Colonic mucosa (tissue), 4 donors: ENCODE data around the gene AMBRA1. TPM values are rescaled to one million over a fixed set of nuclear protein-coding genes. Genes with fewer than 3 reads are reported as not detected.

Experiments
- DNase-seq: peaks from one replicate; pipeline ENCODE4 v3.0.0-alpha.2; 2020
- H3K27ac ChIP-seq: fragments of 200-600 bp; one replicate; pipeline ENCODE4 v1.8.0; 2021
- H3K27me3 ChIP-seq: fragments of 200-600 bp; one replicate; pipeline ENCODE4 v1.8.0; 2021
- H3K36me3 ChIP-seq: fragments of 200-600 bp; one replicate; pipeline ENCODE4 v1.8.0; 2021
- H3K4me1 ChIP-seq: fragments of 200-600 bp; one replicate; pipeline ENCODE4 v1.8.0; 2021; ENCODE audit warnings: mild to moderate bottlenecking
- H3K4me3 ChIP-seq: fragments of 200-600 bp; one replicate; pipeline ENCODE4 v1.8.0; 2021
- H3K9ac ChIP-seq, 2 donors: one replicate each; pipeline ENCODE4 v1.7.0; 2013; ENCODE audit warnings: control low read depth in 2 of 2, low read depth in 2 of 2, low read length in 2 of 2
- H3K9me3 ChIP-seq: fragments of 200-600 bp; one replicate; pipeline ENCODE4 v1.8.0; 2021
- CTCF ChIP-seq: fragments of 200-600 bp; IDR thresholded peaks from one replicate; pipeline ENCODE4 v1.8.0; 2022; ENCODE audit warnings: antibody characterized with exemption, mild to moderate bottlenecking
- intact Hi-C: fragments of 100-400 bp; cut with DNase I; formaldehyde crosslinking; loops from one replicate; pipeline ENCODE4 v1.14.1; 2022
- total RNA-seq, 2 donors: library from RNA; stranded (reverse); fragmentation: NEBNext Ultra II Directional in 1 of 2; extraction: Animal tissue kit (Norgen Biotek cat#: 25700) in 1 of 2; gene quantifications; one replicate each; pipeline ENCODE4 v1.2.1, GENCODE V29; 2021
- donor health status: healthy.
- donor health status: DM: no; HTN: no; CAD: no.
- donor health status: DM: no; HTN: no; CAD: no.

Gene AMBRA1
- total RNA-seq, 2 donors from 2014 or later = 32.7 to 33.8 TPM

GRCh38 chr11:46392421-46393230 lies 201.2 kb downstream of the AMBRA1 start:
- intact Hi-C loops = loop anchor here (2.0 kb wide), 1 partner anchor 144 kb away; no protein-coding TSS in a partner anchor
- Histone ChIP-seq H3K4me3 (peak overlapping the region; percentile 40), H3K27me3 (peaks cover 51% of the 10 kb centered on the region), H3K9me3 (no peaks in the 10 kb centered on the region), H3K36me3 (no peaks in the 10 kb centered on the region), H3K4me1 (peaks cover 16% of the 10 kb centered on the region), H3K27ac (no peak overlapping the region), H3K9ac (no peak overlapping the region)
- no peak for TF ChIP-seq CTCF
- peak; percentile 85 for DNase-seq

GRCh38 chr11:46391578-46392420 lies 202.0 kb downstream of the AMBRA1 start, which contains the start of gene CHRM4:
CHRM4 (minus strand) TSS chr11:46391776; CDS start chr11:46386557, 5,219 bp downstream.
- Histone ChIP-seq H3K9ac (no peak within 1 kb of the TSS), H3K27ac (no peak within 1 kb of the TSS), H3K4me1 (peaks cover 16% of the 10 kb centered on the region), H3K4me3 (peak within 1 kb of the TSS; percentile 40), H3K27me3 (peaks cover 57% of the 10 kb centered on the region), H3K9me3 (no peaks in the 10 kb centered on the region), H3K36me3 (no peaks in the 10 kb centered on the region)
- no peak for DNase-seq
- TF ChIP-seq CTCF = no peak
- intact Hi-C loops = loop anchor here (2.0 kb wide), 1 partner anchor 145 kb away; no protein-coding TSS in a partner anchor

- H3K4me1 ChIP-seq = peaks cover 16% of the 10 kb centered on the region
- intact Hi-C loops = no loop called here
- no peak overlapping the region for H3K4me3 ChIP-seq
- no peak overlapping the region for H3K9ac ChIP-seq
- H3K27ac ChIP-seq = no peak overlapping the region
- DNase-seq = no peak
- TF ChIP-seq CTCF = no peak
- peaks cover 59% of the 10 kb centered on the region for H3K27me3 ChIP-seq
- H3K36me3 ChIP-seq = no peaks in the 10 kb centered on the region
- no peaks in the 10 kb centered on the region for H3K9me3 ChIP-seq
Observed at GRCh38 chr11:46391186-46391577, 202.6 kb downstream of the AMBRA1 start.

- H3K27ac ChIP-seq = no peak overlapping the region
- peaks cover 16% of the 10 kb centered on the region for H3K4me1 ChIP-seq
- H3K36me3 ChIP-seq = no peaks in the 10 kb centered on the region
- no peak for DNase-seq
- H3K9me3 ChIP-seq = no peaks in the 10 kb centered on the region
- no peak for TF ChIP-seq CTCF
- H3K4me3 ChIP-seq = no peak overlapping the region
- intact Hi-C loops = no loop called here
- H3K9ac ChIP-seq = no peak overlapping the region
- H3K27me3 ChIP-seq = peaks cover 59% of the 10 kb centered on the region
Observed at GRCh38 chr11:46390331-46391171, 203.3 kb downstream of the AMBRA1 start.
